ENCODE results near the gene PTH2R. TPM values are rescaled to one million over a fixed set of nuclear protein-coding genes. Genes with fewer than 3 reads are reported as not detected.
"Not testable (repeated sequence)": the region's sequence is repeated elsewhere in the genome, so short reads cannot be mapped to it uniquely, and the experiment has no call there.

PTH2R gene
- total RNA-seq, 1 donor from 2014 or later: not detected

DNA sequence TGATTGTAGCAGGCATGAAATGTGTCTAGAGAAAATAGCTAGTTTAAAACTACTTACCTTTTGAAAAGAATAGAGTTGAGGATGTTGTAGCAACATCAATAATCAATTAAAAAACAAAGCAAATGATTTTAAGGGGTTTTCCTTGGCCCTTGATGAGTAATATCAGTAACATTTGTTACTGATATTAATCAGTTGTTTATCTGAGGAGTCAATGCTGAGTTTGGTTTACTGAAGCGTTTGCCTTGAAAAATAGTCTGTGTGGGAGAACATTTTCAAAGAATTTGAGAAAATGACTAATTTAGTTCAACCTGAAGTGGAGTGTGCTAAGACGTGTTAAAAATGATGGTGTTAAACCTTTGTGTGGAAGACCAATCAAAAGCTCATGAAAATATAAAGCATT is 9.3 kb downstream of the PTH2R start:
- H3K9me3 ChIP-seq: no peaks in the 10 kb centered on the region
- TF ChIP-seq POLR2AphosphoS5 (IDR thresholded peaks at IDR 0.05; ENCODE audit: insufficient read depth in 1 of 2, low read depth in 1 of 2): no peak
- TF ChIP-seq, protein P1, sequence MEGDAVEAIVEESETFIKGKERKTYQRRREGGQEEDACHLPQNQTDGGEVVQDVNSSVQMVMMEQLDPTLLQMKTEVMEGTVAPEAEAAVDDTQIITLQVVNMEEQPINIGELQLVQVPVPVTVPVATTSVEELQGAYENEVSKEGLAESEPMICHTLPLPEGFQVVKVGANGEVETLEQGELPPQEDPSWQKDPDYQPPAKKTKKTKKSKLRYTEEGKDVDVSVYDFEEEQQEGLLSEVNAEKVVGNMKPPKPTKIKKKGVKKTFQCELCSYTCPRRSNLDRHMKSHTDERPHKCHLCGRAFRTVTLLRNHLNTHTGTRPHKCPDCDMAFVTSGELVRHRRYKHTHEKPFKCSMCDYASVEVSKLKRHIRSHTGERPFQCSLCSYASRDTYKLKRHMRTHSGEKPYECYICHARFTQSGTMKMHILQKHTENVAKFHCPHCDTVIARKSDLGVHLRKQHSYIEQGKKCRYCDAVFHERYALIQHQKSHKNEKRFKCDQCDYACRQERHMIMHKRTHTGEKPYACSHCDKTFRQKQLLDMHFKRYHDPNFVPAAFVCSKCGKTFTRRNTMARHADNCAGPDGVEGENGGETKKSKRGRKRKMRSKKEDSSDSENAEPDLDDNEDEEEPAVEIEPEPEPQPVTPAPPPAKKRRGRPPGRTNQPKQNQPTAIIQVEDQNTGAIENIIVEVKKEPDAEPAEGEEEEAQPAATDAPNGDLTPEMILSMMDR (IDR thresholded peaks at IDR 0.05): no peak
- TF ChIP-seq POLR2A (IDR thresholded peaks at IDR 0.05): no peak
- intact Hi-C loops (cut with DNase I): no loop called here
- no peaks in the 10 kb centered on the region for H3K4me1 ChIP-seq
- DNase-seq (ENCODE audit: extremely low spot score in 2 of 2): no peak
- no peak overlapping the region for H3K4me3 ChIP-seq
- no peaks in the 10 kb centered on the region for H3K27me3 ChIP-seq
- H3K27ac ChIP-seq: no peak overlapping the region
- H3K36me3 ChIP-seq: no peaks in the 10 kb centered on the region

DNA sequence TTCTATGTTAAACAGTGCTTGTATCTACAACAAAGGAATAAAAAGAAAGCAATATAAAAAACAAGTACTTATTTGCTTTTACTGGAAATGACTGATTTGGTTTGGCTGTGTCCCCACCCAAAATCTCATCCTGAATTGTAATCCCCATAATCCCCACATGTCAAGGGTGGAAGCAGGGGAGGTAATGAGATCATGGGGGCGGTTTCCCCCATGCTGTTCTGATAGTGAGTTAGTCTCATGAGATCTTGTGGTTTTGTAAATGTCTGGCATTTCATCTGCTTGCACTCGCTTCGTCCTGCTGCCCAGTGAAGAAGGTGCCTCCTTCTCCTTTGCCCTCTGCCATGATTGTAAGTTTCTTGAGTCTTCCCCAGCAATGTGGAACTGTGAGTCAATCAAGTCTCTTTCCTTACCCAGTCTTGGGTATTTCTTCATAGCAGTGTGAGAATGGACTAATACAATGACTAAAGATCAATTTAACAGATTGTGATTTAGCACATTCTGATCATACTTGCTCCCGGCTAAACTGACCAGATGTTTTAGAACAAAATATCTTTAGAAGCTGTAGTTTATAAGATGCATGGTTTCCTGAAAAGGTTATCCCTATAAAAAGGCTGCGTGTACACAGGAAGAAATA is 19.9 kb downstream of the PTH2R start:
- Histone ChIP-seq H3K4me3 (no peak overlapping the region), H3K36me3 (no peaks in the 10 kb centered on the region), H3K4me1 (no peaks in the 10 kb centered on the region), H3K27ac (no peak overlapping the region), H3K27me3 (no peaks in the 10 kb centered on the region), H3K9me3 (no peaks in the 10 kb centered on the region)
- intact Hi-C loops (cut with DNase I): no loop called here
- no peak for TF ChIP-seq POLR2A (IDR thresholded peaks at IDR 0.05)
- TF ChIP-seq, protein P1 (IDR thresholded peaks at IDR 0.05): no peak
- no peak for TF ChIP-seq POLR2AphosphoS5 (IDR thresholded peaks at IDR 0.05; ENCODE audit: insufficient read depth in 1 of 2, low read depth in 1 of 2)
- DNase-seq (ENCODE audit: extremely low spot score in 2 of 2): no peak

DNA sequence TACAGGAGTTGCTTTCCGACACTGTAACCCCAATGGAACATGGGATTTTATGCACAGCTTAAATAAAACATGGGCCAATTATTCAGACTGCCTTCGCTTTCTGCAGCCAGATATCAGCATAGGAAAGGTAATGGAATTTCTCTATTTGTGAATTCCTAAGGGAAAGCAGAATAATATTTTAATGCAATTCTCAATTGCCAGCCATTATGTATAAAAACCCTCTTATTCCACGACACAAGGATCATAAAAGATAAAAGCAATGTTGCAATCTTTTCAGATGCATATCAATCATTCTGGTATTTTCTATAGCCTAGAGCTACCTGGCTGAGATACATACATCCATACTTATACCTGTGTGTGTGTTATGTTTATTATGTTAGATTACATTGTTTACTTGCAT is 31.2 kb downstream of the PTH2R start:
- H3K27ac ChIP-seq: no peak overlapping the region

DNA sequence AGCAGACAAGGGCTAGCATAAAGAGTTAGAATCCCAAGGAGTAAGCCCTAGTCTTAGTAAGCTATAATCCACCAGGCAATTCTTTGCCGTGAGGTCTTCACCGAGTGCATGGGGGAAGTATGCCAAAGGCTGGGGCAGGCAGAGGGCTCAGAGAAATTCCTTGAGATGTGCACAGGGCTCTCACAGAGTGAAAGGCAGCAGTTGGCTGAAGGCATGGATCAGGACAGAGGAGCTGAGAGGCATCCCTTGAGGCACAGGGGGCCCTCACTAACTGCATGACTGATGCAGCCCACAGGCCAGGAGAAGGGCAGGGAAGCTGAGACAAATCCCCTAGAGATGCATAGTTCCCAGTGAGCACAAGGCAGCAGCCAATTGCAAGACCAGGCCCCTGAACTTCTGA is 34.1 kb downstream of the PTH2R start:
- H3K4me1 ChIP-seq: no peaks in the 10 kb centered on the region
- no peaks in the 10 kb centered on the region for H3K36me3 ChIP-seq
- TF ChIP-seq POLR2A (IDR thresholded peaks at IDR 0.05) (no peak), POLR2AphosphoS5 (IDR thresholded peaks at IDR 0.05; ENCODE audit: insufficient read depth in 1 of 2, low read depth in 1 of 2) (no peak)
- TF ChIP-seq, protein P1 (IDR thresholded peaks at IDR 0.05): no peak
- intact Hi-C loops (cut with DNase I): no loop called here
- H3K27me3 ChIP-seq: no peaks in the 10 kb centered on the region
- H3K4me3 ChIP-seq: no peak overlapping the region
- H3K27ac ChIP-seq: no peak overlapping the region
- H3K9me3 ChIP-seq: no peaks in the 10 kb centered on the region
- no peak for DNase-seq (ENCODE audit: extremely low spot score in 2 of 2)

More for the DNA sequence above, 31.2 kb downstream of the PTH2R start:
- no peaks in the 10 kb centered on the region for H3K9me3 ChIP-seq
- intact Hi-C loops (cut with DNase I): no loop called here
- TF ChIP-seq, protein P1 (IDR thresholded peaks at IDR 0.05): no peak
- TF ChIP-seq POLR2AphosphoS5 (IDR thresholded peaks at IDR 0.05; ENCODE audit: insufficient read depth in 1 of 2, low read depth in 1 of 2) (no peak), POLR2A (IDR thresholded peaks at IDR 0.05) (no peak)
- H3K27me3 ChIP-seq: no peaks in the 10 kb centered on the region
- no peaks in the 10 kb centered on the region for H3K4me1 ChIP-seq
- H3K4me3 ChIP-seq: no peak overlapping the region
- DNase-seq (ENCODE audit: extremely low spot score in 2 of 2): no peak
- H3K36me3 ChIP-seq: no peaks in the 10 kb centered on the region

DNA sequence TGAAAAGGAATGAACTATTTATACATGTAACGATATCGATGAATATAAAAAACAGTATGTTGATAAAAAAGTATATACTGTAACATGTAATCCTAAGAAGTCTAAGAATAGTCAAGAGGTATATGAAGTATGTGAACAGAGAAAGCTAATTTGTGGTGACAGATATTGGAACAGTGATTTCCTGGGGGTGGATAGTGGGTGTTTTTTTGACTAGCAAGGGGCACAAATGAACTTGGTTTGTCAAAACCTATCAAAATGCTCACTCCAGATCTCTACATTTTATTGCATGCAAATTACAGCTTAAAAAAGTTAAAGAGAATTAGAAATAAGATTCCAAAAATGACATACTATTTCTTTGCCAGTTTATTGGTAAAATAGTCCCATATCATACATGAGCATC is 35.4 kb downstream of the PTH2R start:
- H3K36me3 ChIP-seq: no peaks in the 10 kb centered on the region
- no peak overlapping the region for H3K27ac ChIP-seq
- intact Hi-C loops (cut with DNase I): no loop called here
- TF ChIP-seq POLR2A (IDR thresholded peaks at IDR 0.05) (no peak), POLR2AphosphoS5 (IDR thresholded peaks at IDR 0.05; ENCODE audit: insufficient read depth in 1 of 2, low read depth in 1 of 2) (no peak)
- TF ChIP-seq, protein P1 (IDR thresholded peaks at IDR 0.05): no peak
- no peaks in the 10 kb centered on the region for H3K9me3 ChIP-seq
- DNase-seq (ENCODE audit: extremely low spot score in 2 of 2): no peak
- no peaks in the 10 kb centered on the region for H3K4me1 ChIP-seq
- H3K4me3 ChIP-seq: no peak overlapping the region
- no peaks in the 10 kb centered on the region for H3K27me3 ChIP-seq

DNA sequence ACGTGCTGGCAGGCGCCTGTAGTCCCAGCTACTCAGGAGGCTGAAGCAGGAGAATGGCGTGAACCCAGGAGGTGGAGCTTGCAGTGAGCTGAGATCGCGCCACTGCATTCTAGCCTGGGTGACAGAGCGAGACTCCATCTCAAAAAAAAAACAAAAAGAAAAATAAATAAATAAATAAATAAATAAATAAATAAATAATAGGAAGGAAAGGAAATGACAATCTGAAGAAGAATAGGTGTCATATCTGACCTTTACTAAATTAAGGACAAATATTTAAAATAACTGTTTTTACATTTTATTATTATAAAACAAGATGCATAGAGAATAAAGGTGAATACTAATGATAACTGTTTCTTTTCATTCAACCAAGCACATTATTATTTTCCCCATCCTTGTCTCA is 40.9 kb downstream of the PTH2R start:
- H3K9me3 ChIP-seq; H3K27ac ChIP-seq; H3K4me1 ChIP-seq; H3K36me3 ChIP-seq; intact Hi-C loops (cut with DNase I); H3K27me3 ChIP-seq; H3K4me3 ChIP-seq; DNase-seq (ENCODE audit: extremely low spot score in 2 of 2): not testable (repeated sequence)
